NK-92 (cell line): ENCODE measurements around the gene CBARP.
A peak's percentile ranks its signal among the peaks of the same experiment; 100 is the strongest.

ENCODE experiments used
- DNase-seq: peaks from one replicate; lab custom pipeline; 2025; ENCODE audit not compliant: unreplicated experiment; lab: John Stamatoyannopoulos, UW

Gene CBARP

GRCh38 chr19:1240925-1241324 is 3.1 kb upstream of the CBARP start:
- DNase-seq, result no peak

- peak; percentile 68 for DNase-seq
Measured at GRCh38 chr19:1239796-1240737, 2.3 kb upstream of the CBARP start.

- DNase-seq, result no peak
Measured at GRCh38 chr19:1239420-1239795, 1.6 kb upstream of the CBARP start.

- DNase-seq, result no peak
Measured at GRCh38 chr19:1238369-1239303, 831 bp upstream of the CBARP start.

- DNase-seq, result no peak
Measured at GRCh38 chr19:1237027-1237659, 662 bp downstream of the CBARP start.

- no peak for DNase-seq
Measured at GRCh38 chr19:1236576-1236975, 1.2 kb downstream of the CBARP start.

- no peak for DNase-seq
Measured at GRCh38 chr19:1235625-1236538, 1.9 kb downstream of the CBARP start.

- no peak for DNase-seq
Measured at GRCh38 chr19:1234955-1235380, 2.8 kb downstream of the CBARP start.

GRCh38 chr19:1234051-1234954 is 3.5 kb downstream of the CBARP start:
- no peak for DNase-seq

GRCh38 chr19:1233115-1233667 is 4.6 kb downstream of the CBARP start:
- no peak for DNase-seq

GRCh38 chr19:1232652-1233072 is 5.1 kb downstream of the CBARP start:
- no peak for DNase-seq

GRCh38 chr19:1231729-1232637 is 5.8 kb downstream of the CBARP start:
- no peak for DNase-seq

- DNase-seq, result no peak
Measured at GRCh38 chr19:1230783-1231489, 6.9 kb downstream of the CBARP start.

GRCh38 chr19:1229924-1230782 is 7.7 kb downstream of the CBARP start:
- no peak for DNase-seq

GRCh38 chr19:1229056-1229923 is 8.5 kb downstream of the CBARP start:
- no peak for DNase-seq
